HepG2 (cell line): Measurements from ENCODE around the gene DCTN3. TPM values are rescaled to one million over a fixed set of nuclear protein-coding genes. Genes with fewer than 3 reads are reported as not detected.

Source experiments
- ATAC-seq: fragments of 200-7000 bp; cut with Tn5 transposase; 3 replicates; pipeline ENCODE4 v1.9.1; 2020; ENCODE audit warnings: mild to moderate bottlenecking, moderate library complexity
- BruUV-seq: library from RNA; stranded (reverse); fragments of 400-500 nt; replicated peaks from 2 replicates; lab custom pipeline; 2021; lab: Mats Ljungman, UMichigan
- CTCF ChIA-PET: fragments of 300-600 bp; formaldehyde crosslinking; extraction: SDS; loops from one replicate; lab custom pipeline; 2021; ENCODE audit warnings: low total read pairs, inconsistent platforms, low intra/inter-chr PET ratio; lab: Yijun Ruan, JAX
- POLR2A ChIA-PET: fragments of 350-600 bp; sonication (Branson Sonifier 250); formaldehyde crosslinking; loops from one replicate; lab custom pipeline; 2020; ENCODE audit warnings: antibody characterized with exemption, inconsistent platforms; lab: Yijun Ruan, JAX
- DNase-seq: peaks from one replicate; pipeline ENCODE4 v3.0.0-alpha.2; 2015; ENCODE audit warnings: low spot score
- FAIRE-seq: peaks from 3 replicates; lab custom pipeline; 2011; peaks lifted over from hg19 to GRCh38; lab: Jason Lieb, UNC
- H2AFZ ChIP-seq: one replicate; pipeline ENCODE4 v1.6.1; 2011; ENCODE audit warnings: low read length, inconsistent platforms
- H3K27ac ChIP-seq: fragments of 300-600 bp; 3 replicates; pipeline ENCODE4 v1.8.0; 2011; ENCODE audit warnings: mixed run types, mild to moderate bottlenecking, mixed read lengths, low read length, inconsistent platforms; ENCODE audit not compliant: insufficient read depth; ENCODE audit errors: extremely low read length
- H3K27me3 ChIP-seq, 2 experiments: fragments of 200-600 bp in 1 of 2; 2 replicates in 1 of 2; 3 replicates in 1 of 2; pipeline versions ENCODE4 v1.6.0 to v1.8.0; 2011; ENCODE audit warnings: low read length in 2 of 2, mild to moderate bottlenecking in 2 of 2, moderate library complexity in 2 of 2, inconsistent platforms in 1 of 2; ENCODE audit not compliant: insufficient read depth in 2 of 2, control insufficient read depth in 1 of 2
- H3K36me3 ChIP-seq, 2 experiments: fragments of 200-600 bp in 1 of 2; replicated peaks in 1 of 2; 2 replicates in 1 of 2; 3 replicates in 1 of 2; pipeline versions ENCODE4 v1.5.1 to v1.8.0; 2011; ENCODE audit warnings: low read length in 2 of 2, inconsistent platforms in 1 of 2; ENCODE audit not compliant: insufficient read depth in 2 of 2, control insufficient read depth in 1 of 2
- H3K4me1 ChIP-seq: 2 replicates; pipeline ENCODE4 v1.5.1; 2012; ENCODE audit warnings: low read length, inconsistent platforms; ENCODE audit not compliant: insufficient read depth
- H3K4me2 ChIP-seq: 2 replicates; pipeline ENCODE4 v1.6.0; 2011; ENCODE audit warnings: low read depth, low read length, inconsistent platforms
- H3K4me3 ChIP-seq, 3 experiments: fragments of 200-600 bp in 1 of 3; sonication (generic), shearing (Covaris generic) in 1 of 3; replicated peaks in 1 of 3; 2 replicates each; pipeline ENCODE4 v1.5.1; 2011 to 2016; ENCODE audit warnings: low read length in 3 of 3, inconsistent platforms in 2 of 3, low read depth in 2 of 3, mild to moderate bottlenecking in 2 of 3, control low read depth in 1 of 3, mixed read lengths in 1 of 3; ENCODE audit not compliant: insufficient read depth in 1 of 3
- H3K79me2 ChIP-seq: one replicate; pipeline ENCODE4 v1.6.1; 2011; ENCODE audit warnings: low read length, inconsistent platforms; ENCODE audit not compliant: insufficient read depth
- H3K9ac ChIP-seq: 2 replicates; pipeline ENCODE4 v1.6.0; 2011; ENCODE audit warnings: mild to moderate bottlenecking, low read depth, low read length, inconsistent platforms; ENCODE audit not compliant: insufficient read depth
- H3K9me3 ChIP-seq: 2 replicates; pipeline ENCODE4 v1.5.1; 2012; ENCODE audit warnings: mild to moderate bottlenecking, low read length
- H4K20me1 ChIP-seq: 2 replicates; pipeline ENCODE4 v1.6.0; 2011; ENCODE audit warnings: inconsistent platforms, mild to moderate bottlenecking, low read length, moderate library complexity; ENCODE audit not compliant: insufficient read depth
- CENPBD1 ChIP-seq: sonication (generic); formaldehyde crosslinking; IDR thresholded peaks from 2 replicates; pipeline ENCODE4 v1.8.0; 2022; ENCODE audit warnings: missing genetic modification reagents, low read depth, mild to moderate bottlenecking, borderline replicate concordance
- ZBTB46 ChIP-seq: sonication (generic); formaldehyde crosslinking; IDR thresholded peaks from 2 replicates; pipeline ENCODE4 v1.4.0; 2020; ENCODE audit warnings: mild to moderate bottlenecking, missing genetic modification reagents, borderline replicate concordance
- WGBS: methylation state at CpG from one replicate; pipeline ENCODE4 v1.1.6; 2017; ENCODE audit warnings: low lambda C conversion rate; 5-methylcytosine and 5-hydroxymethylcytosine counted together
- in situ Hi-C: cut with HindIII; loops from 2 replicates; pipeline ENCODE4 v1.10.0; 2017; ENCODE audit warnings: low pct_unique_long_range_greater_than_20kb; ENCODE audit not compliant: extremely low pct_ligation_motif_present
- intact Hi-C: fragments of 100-400 bp; cut with micrococcal nuclease; formaldehyde crosslinking; loops from one replicate; pipeline ENCODE4 v1.10.0; 2022; ENCODE audit not compliant: unreplicated experiment
- polyA plus RNA-seq, 8 experiments: library from polyadenylated mRNA; depleted of rRNA in 3 of 8; stranded (reverse) in 7 of 8; unstranded in 1 of 8; fragments of >200 nt; fragmentation: Illumina TruSeq in 4 of 8; extraction: Trizol in 4 of 8; gene quantifications; 2 replicates each; pipeline versions ENCODE4 v1.2.1 to v1.2.3, GENCODE V29; 2011 to 2016; ENCODE audit warnings: low read depth in 4 of 8, missing spikeins in 1 of 8, mixed read lengths in 1 of 8; ENCODE audit not compliant: insufficient read depth in 1 of 8
- total RNA-seq, 5 experiments: library from RNA; depleted of rRNA; stranded (reverse); fragments of >200 nt; fragmentation: Illumina TruSeq; extraction: Trizol; gene quantifications; 2 replicates each; pipeline ENCODE4 v1.2.3, GENCODE V29; 2016; ENCODE audit warnings: low read depth in 1 of 5

DCTN3 gene
- total and polyA plus RNA-seq, 2 of the 13 experiments (the other 11 are each of a cell fraction or from before 2014, with no cell fraction given), result 27.4 to 34.5 TPM

GRCh38 chr9:34633166-34633565 is 12.9 kb upstream of the DCTN3 start:
- FAIRE-seq, result no peak

More at GRCh38 chr9:34633166-34633565, 12.9 kb upstream of the DCTN3 start:
- peaks cover 14% of the 10 kb centered on the region for H3K79me2 ChIP-seq
- WGBS, result 62% methylated on average over 5 of the region's 5 CpGs
- ChIA-PET POLR2A (interaction anchor here (0.7 to 6.9 kb wide), 3 partner anchors 13 to 26 kb away, joined by 3 to 100 read pairs (median 3); partner anchors contain the start of genes GALT and IL11RA), CTCF (interaction anchor here (1.1 to 4.5 kb wide), 7 partner anchors 13 to 196 kb away, joined by 3 to 54 read pairs (median 7); partner anchors contain the start of genes GALT and RPP25L)
- H2AFZ ChIP-seq, result no peak overlapping the region
- DNase-seq, result no peak
- no peak overlapping the region for H3K27ac ChIP-seq
- peaks cover 3 to 4% of the 10 kb centered on the region in 2 experiments; a peak in 3 of 5 replicates for H3K36me3 ChIP-seq
- no peak overlapping the region for H3K9ac ChIP-seq
- H3K27me3 ChIP-seq, result peaks cover 0 to 4% of the 10 kb centered on the region in 2 experiments; a peak in 1 of 5 replicates
- no peak for ATAC-seq
- intact Hi-C loops, result no loop called here
- H3K4me2 ChIP-seq, result no peak overlapping the region
- no TSS peak for BruUV-seq
- no peak overlapping the region for H3K4me3 ChIP-seq
- no peaks in the 10 kb centered on the region for H4K20me1 ChIP-seq
- peaks cover 60% of the 10 kb centered on the region for H3K4me1 ChIP-seq
- no peak for TF ChIP-seq CENPBD1 (CRISPR knock-in tag)
- no peak for TF ChIP-seq ZBTB46 (CRISPR knock-in tag)
- in situ Hi-C loops, result no loop called here
- H3K9me3 ChIP-seq, result no peaks in the 10 kb centered on the region
